Activated naive CD4-positive, alpha-beta T cell treated with anti-CD3 and anti-CD28 coated beads, Interleukin-2, amount 50 U/mL, for 72 hours (primary cell): ENCODE data around the gene ATXN7L1. TPM values are rescaled to one million over a fixed set of nuclear protein-coding genes. Genes with fewer than 3 reads are reported as not detected.
"Not testable (repeated sequence)": the region's sequence is repeated elsewhere in the genome, so short reads cannot be mapped to it uniquely, and the experiment has no call there.

ENCODE experiments used
- ATAC-seq, 2 donors: fragments of 150-1000 bp; cut with Tn5 transposase; 2 replicates each; pipeline ENCODE4 v1.10.0; 2021; ENCODE audit warnings: mild to moderate bottlenecking in 2 of 2, moderate library complexity in 2 of 2
- DNase-seq, 2 donors: peaks; one replicate each; pipeline ENCODE4 v3.0.0; 2021 to 2022; ENCODE audit warnings: low spot score in 2 of 2
- H3K27ac Mint-ChIP-seq, 2 donors: one replicate each; pipeline ENCODE4 v1.8.0; 2022; ENCODE audit warnings: mild to moderate bottlenecking in 2 of 2, mixed read lengths in 2 of 2
- H3K36me3 Mint-ChIP-seq, 2 donors: one replicate each; pipeline ENCODE4 v1.8.0; 2022; ENCODE audit warnings: mixed read lengths in 2 of 2
- H3K9me3 Mint-ChIP-seq, 2 donors: one replicate each; pipeline ENCODE4 v1.8.0; 2022; ENCODE audit warnings: mixed read lengths in 2 of 2
- total RNA-seq, 2 donors: library from RNA; stranded (reverse); gene quantifications; one replicate each; pipeline ENCODE4 v1.2.3, GENCODE V29; 2022

ATXN7L1 gene
- total RNA-seq, 2 donors from 2014 or later, result 7.3 to 10.8 TPM

GRCh38 chr7:105902325-105902911 lies 26.0 kb upstream of the ATXN7L1 start:
- no peak for ATAC-seq
- no peak overlapping the region for H3K27ac Mint-ChIP-seq
- DNase-seq, result no peak
- no peaks in the 10 kb centered on the region for H3K9me3 Mint-ChIP-seq
- H3K36me3 Mint-ChIP-seq, result no peaks in the 10 kb centered on the region

- Mint-ChIP-seq H3K36me3 (peaks cover 6 to 11% of the 10 kb centered on the region in 2 donors), H3K9me3 (peaks cover 0 to 6% of the 10 kb centered on the region in 2 donors), H3K27ac (no peak overlapping the region)
- ATAC-seq, result no peak
- DNase-seq, result no peak
These were observed 21.6 kb upstream of the ATXN7L1 start for GRCh38 chr7:105897999-105898398.

GRCh38 chr7:105896407-105896911 lies 20.1 kb upstream of the ATXN7L1 start:
- peaks cover 11 to 15% of the 10 kb centered on the region in 2 donors for H3K36me3 Mint-ChIP-seq
- ATAC-seq (no peak), DNase-seq (no peak)
- no peak overlapping the region for H3K27ac Mint-ChIP-seq
- peaks cover 0 to 6% of the 10 kb centered on the region in 2 donors for H3K9me3 Mint-ChIP-seq

GRCh38 chr7:105894131-105894530 lies 17.7 kb upstream of the ATXN7L1 start:
- no peak overlapping the region for H3K27ac Mint-ChIP-seq
- peaks cover 11 to 15% of the 10 kb centered on the region in 2 donors for H3K36me3 Mint-ChIP-seq
- DNase-seq, result no peak
- peaks cover 0 to 6% of the 10 kb centered on the region in 2 donors for H3K9me3 Mint-ChIP-seq
- no peak for ATAC-seq

- no peak for ATAC-seq
- H3K27ac Mint-ChIP-seq, result no peak overlapping the region
These were observed 16.0 kb upstream of the ATXN7L1 start for GRCh38 chr7:105892387-105892786.

GRCh38 chr7:105890290-105890997 lies 14.0 kb upstream of the ATXN7L1 start:
- ATAC-seq (peak; percentile 95 to 96), DNase-seq (no peak)
- H3K27ac Mint-ChIP-seq, result no peak overlapping the region
- peaks cover 0 to 10% of the 10 kb centered on the region in 2 donors for H3K9me3 Mint-ChIP-seq
- peaks cover 11 to 15% of the 10 kb centered on the region in 2 donors for H3K36me3 Mint-ChIP-seq

More at GRCh38 chr7:105892387-105892786, 16.0 kb upstream of the ATXN7L1 start:
- peaks cover 0 to 6% of the 10 kb centered on the region in 2 donors for H3K9me3 Mint-ChIP-seq
- DNase-seq, result no peak
- H3K36me3 Mint-ChIP-seq, result peaks cover 11 to 15% of the 10 kb centered on the region in 2 donors

DNA sequence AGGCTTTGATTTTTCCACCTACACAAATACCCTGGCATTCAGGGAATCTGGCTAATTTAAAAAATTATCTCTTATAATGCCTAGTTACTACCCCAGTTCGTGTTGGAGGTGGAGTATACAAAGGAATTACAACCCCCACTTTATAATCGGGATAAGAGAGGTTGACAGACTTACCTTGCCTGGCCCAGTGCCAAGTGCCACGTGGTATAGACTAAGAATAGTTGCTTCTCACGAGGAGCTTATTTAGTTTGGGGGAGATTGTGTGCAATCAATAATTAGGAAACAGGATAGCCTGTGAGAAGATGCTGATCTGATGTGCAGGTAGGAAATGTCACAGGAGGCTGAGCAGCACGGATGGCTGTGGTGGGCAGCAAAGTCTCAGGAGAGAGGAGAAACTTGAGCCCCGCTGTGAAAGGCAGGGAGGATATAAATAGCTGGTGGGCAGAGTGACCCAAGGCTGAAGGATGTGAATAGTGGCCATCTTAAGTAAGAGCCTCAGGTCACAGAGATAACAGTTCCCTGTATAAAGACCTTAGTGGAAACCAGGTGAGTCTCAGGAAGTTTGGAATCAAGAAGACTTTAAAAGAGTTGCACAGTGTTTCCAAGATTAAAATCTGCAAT lies 11.3 kb upstream of the ATXN7L1 start:
- Mint-ChIP-seq H3K9me3 (peaks cover 0 to 4% of the 10 kb centered on the region in 2 donors), H3K27ac (no peak overlapping the region), H3K36me3 (peaks cover 0 to 9% of the 10 kb centered on the region in 2 donors)
- no peak for DNase-seq
- ATAC-seq, result no peak

- Mint-ChIP-seq H3K27ac (no peak overlapping the region), H3K36me3 (peaks cover 0 to 3% of the 10 kb centered on the region in 2 donors), H3K9me3 (peaks cover 0 to 4% of the 10 kb centered on the region in 2 donors)
- ATAC-seq, result no peak
- DNase-seq, result no peak
These were observed 10.4 kb upstream of the ATXN7L1 start for GRCh38 chr7:105886776-105887175.

DNA sequence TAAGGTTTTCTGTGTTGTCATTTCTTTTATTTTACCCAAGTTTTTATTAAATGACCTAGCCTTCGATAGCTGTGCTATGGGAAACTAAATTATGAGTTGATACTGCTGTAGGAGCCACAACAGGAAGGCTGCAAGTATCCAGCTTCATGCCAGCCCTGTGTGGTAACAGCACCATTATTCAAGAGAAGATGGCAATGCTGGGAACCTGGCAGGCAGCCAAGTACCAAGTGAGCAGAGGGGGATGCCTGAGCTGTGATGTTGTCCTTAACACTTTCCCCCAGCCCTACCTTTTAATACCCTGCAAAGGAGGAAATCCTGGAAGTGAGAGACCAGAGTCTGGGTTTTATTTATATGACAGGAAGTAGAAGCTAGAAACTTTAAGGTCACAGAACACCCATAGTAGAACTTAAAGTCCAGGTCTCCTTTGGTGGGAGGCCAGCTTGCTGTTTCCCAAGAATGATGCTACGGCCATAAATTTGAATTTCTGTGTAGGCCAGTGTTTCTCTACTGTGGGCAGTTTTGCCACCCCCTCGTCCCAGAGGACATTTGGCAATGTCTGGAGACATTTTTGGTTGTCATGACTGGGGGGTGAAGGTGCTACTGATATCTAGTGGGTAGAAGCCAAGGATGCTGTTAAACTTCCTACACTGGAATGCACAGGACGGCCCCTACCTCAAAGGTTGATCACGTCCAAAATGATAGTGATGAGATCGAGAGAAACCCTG lies 9.2 kb upstream of the ATXN7L1 start:
- H3K9me3 Mint-ChIP-seq, result peaks cover 0 to 4% of the 10 kb centered on the region in 2 donors
- no peaks in the 10 kb centered on the region for H3K36me3 Mint-ChIP-seq

GRCh38 chr7:105883179-105883578 lies 6.8 kb upstream of the ATXN7L1 start:
- ATAC-seq, H3K27ac Mint-ChIP-seq, H3K9me3 Mint-ChIP-seq, DNase-seq, H3K36me3 Mint-ChIP-seq: not testable (repeated sequence)

More for the DNA sequence above, 9.2 kb upstream of the ATXN7L1 start:
- DNase-seq (no peak), ATAC-seq (no peak)
- H3K27ac Mint-ChIP-seq, result no peak overlapping the region

GRCh38 chr7:105881439-105881838 lies 5.0 kb upstream of the ATXN7L1 start:
- Mint-ChIP-seq H3K27ac (no peak overlapping the region), H3K9me3 (no peaks in the 10 kb centered on the region), H3K36me3 (no peaks in the 10 kb centered on the region)
- DNase-seq (no peak), ATAC-seq (no peak)

DNA sequence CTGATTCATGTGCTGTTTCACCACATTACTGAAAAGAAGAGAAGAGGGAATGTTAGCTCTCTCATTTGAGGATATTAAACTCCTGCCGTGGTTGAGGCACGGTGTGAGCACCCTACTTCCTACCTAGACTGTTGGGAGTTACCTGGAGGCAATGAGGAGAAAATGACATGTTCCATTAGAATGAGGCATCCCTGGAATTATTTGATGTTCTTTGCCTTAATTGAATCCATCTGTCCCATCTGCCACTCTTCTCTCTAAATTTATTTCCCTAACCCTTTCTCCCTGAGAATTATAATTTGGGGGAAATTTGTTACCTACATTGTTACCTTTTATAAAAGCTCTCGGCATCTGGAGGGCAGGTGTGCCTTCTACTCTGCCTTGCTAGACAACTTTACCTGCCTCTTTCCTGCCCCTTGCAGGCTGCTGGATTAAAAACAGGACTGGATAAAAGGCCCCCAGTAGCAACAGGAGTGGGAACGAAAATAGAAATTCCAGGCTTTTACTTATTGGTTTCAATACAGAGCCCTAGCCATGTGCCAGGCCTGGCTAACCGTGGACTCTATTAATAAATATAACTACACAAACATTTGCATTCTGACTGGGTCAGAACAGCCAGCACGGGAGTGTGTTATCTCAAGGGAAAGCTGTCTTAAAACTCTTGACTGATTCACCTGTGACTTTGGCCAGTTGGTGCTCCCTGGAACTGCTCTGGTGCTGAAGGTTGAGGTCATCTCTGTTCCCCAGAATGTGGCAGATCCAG lies 4.4 kb upstream of the ATXN7L1 start:
- DNase-seq, result no peak
- Mint-ChIP-seq H3K36me3 (peaks cover 0 to 6% of the 10 kb centered on the region in 2 donors), H3K27ac (no peak overlapping the region), H3K9me3 (no peaks in the 10 kb centered on the region)
- no peak for ATAC-seq

GRCh38 chr7:105879782-105880181 lies 3.4 kb upstream of the ATXN7L1 start:
- H3K36me3 Mint-ChIP-seq, result peaks cover 0 to 8% of the 10 kb centered on the region in 2 donors
- no peak for ATAC-seq
- DNase-seq, result no peak
- no peak overlapping the region for H3K27ac Mint-ChIP-seq
- no peaks in the 10 kb centered on the region for H3K9me3 Mint-ChIP-seq

DNA sequence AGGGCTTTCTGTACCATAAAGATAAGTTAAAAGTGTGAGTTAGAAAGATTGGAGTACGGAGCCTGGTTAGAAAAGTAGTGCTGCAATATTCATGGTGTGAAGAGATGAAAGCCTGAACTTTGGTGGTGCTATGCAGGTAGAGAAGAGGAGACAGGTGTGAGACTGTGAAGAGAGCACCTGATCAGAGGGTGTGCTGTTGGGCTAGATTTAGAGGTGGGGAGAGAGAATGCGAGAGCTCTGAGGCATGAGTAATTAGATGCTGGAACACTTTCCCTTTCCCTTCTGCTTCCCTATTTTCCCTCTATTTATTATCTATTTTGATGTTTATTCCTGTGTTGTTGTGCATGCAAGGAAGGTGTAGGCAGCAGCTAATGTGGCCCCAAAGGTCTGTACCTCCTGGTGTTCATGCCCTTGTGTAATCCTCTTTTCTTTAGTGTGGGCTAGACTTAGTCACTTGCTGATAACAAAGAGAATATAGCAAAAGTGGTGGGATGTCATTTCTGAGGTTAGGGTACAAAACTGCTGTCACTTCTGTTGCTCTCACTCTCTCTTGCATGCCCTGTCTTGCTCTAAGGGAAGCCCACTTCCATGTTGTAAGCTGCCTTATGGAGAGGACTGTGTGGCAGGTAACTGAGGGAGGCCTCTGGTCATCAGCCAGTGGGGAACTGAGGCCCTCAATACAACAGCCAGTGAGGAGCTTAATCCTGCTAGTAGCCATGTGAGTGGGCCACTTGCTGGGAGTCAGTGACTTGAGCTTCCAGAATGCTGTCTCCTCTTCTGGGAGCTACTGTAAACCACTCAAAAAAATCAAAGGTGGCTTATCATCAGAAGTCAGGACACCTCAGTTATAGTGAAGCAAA lies 2.6 kb upstream of the ATXN7L1 start:
- H3K36me3 Mint-ChIP-seq, result peaks cover 0 to 8% of the 10 kb centered on the region in 2 donors
- ATAC-seq (no peak), DNase-seq (no peak)
- no peak overlapping the region for H3K27ac Mint-ChIP-seq
- no peaks in the 10 kb centered on the region for H3K9me3 Mint-ChIP-seq

DNA sequence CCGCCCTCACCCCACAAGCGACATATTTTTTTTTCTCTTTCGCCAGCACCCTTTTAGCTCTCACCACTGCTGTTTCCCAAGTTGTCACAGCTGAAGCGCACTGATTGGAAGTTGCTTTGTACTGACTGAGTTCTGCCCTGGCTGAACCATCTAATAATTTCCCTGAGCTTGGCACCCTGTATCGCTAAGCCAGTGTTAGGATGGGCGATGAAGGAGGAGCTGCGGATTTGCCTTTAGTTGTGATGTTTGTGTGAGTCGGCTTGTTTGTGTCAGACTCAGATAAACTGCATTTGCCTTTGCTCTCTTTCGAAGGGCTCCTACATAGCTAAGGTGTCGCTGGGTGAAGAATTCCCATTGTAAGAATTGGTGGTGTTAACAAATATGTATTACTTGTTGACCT lies 1.3 kb upstream of the ATXN7L1 start:
- no peak overlapping the region for H3K27ac Mint-ChIP-seq
- ATAC-seq (no peak), DNase-seq (no peak)
- H3K9me3 Mint-ChIP-seq, result no peaks in the 10 kb centered on the region
- peaks cover 0 to 8% of the 10 kb centered on the region in 2 donors for H3K36me3 Mint-ChIP-seq
